ENCODE measurements around the gene SRGAP3. TPM values are rescaled to one million over a fixed set of nuclear protein-coding genes. Genes with fewer than 3 reads are reported as not detected.
"Not testable (repeated sequence)": the region's sequence is repeated elsewhere in the genome, so short reads cannot be mapped to it uniquely, and the experiment has no call there.

SRGAP3 gene
- total RNA-seq, 6 experiments from 2014 or later, result 1.8 to 5.2 (median 3.1) TPM

DNA sequence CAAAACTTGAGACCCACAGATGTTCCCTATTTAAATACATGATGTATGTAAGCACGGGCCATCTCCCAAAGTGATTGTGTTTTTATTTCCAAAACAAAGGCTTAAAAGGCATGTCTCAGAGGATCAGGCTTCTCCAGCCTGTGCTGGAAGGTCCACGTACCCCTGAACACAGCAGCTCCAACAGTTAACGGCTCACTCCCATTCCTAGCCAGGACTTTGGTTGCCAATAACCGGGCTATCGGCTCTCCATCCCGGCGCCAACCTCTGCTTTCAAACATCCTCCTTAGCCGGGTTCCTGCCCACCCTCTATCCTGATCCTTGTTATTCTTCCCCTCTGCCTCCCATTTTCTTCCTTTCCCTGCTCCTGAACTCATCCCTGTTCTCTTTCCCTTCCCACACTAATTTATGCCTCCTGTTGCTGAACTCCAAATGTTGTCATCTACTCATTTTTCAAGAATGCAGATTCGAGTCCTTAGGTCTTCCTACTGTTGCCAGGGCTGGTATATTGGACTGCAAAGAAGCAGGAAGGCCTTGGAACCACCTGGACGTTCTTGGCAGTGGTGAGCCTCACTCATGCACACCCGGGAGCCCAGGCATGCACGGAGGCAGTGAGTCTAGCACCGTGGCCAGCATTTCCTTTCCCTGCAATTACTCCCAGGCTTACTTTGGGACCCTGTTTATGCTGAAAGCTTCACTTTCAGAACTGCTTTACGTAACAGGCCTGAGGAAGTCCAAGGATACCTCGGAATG, 157.8 kb downstream of the SRGAP3 start:
- Histone ChIP-seq H3K4me1 (peaks cover 0 to 11% (median 0%) of the 10 kb centered on the region in 4 donors), H3K4me3 (no peak overlapping the region), H3K36me3 (no peaks in the 10 kb centered on the region), H3K27me3 (no peaks in the 10 kb centered on the region), H3K9me3 (no peaks in the 10 kb centered on the region), H3K27ac (no peak overlapping the region)
- DNase-seq, result no peak
- 78% methylated on average over 14 of the region's 15 CpGs for WGBS (ENCODE audit: insufficient coverage, low coverage, low lambda C conversion rate, missing lambda C conversion rate)
- ATAC-seq, result no peak
- TF ChIP-seq POLR2A (IDR thresholded peaks at IDR 0.05), result no peak
- TF ChIP-seq, protein P1, sequence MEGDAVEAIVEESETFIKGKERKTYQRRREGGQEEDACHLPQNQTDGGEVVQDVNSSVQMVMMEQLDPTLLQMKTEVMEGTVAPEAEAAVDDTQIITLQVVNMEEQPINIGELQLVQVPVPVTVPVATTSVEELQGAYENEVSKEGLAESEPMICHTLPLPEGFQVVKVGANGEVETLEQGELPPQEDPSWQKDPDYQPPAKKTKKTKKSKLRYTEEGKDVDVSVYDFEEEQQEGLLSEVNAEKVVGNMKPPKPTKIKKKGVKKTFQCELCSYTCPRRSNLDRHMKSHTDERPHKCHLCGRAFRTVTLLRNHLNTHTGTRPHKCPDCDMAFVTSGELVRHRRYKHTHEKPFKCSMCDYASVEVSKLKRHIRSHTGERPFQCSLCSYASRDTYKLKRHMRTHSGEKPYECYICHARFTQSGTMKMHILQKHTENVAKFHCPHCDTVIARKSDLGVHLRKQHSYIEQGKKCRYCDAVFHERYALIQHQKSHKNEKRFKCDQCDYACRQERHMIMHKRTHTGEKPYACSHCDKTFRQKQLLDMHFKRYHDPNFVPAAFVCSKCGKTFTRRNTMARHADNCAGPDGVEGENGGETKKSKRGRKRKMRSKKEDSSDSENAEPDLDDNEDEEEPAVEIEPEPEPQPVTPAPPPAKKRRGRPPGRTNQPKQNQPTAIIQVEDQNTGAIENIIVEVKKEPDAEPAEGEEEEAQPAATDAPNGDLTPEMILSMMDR (IDR thresholded peaks at IDR 0.05), result no peak
- intact Hi-C loops (cut with DNase I), result no loop called here

GRCh38 chr3:9088441-9089353, 160.7 kb downstream of the SRGAP3 start:
- 65% methylated on average over 10 of the region's 12 CpGs for WGBS (ENCODE audit: insufficient coverage, low coverage, low lambda C conversion rate, missing lambda C conversion rate)
- DNase-seq (no peak), ATAC-seq (peak in 2 of 4 donors; percentile 17 to 81)
- Histone ChIP-seq H3K4me1 (peaks cover 0 to 11% (median 0%) of the 10 kb centered on the region in 4 donors), H3K4me3 (no peak overlapping the region), H3K36me3 (no peaks in the 10 kb centered on the region), H3K9me3 (no peaks in the 10 kb centered on the region), H3K27me3 (no peaks in the 10 kb centered on the region), H3K27ac (no peak overlapping the region)
- intact Hi-C loops (cut with DNase I), result no loop called here
- TF ChIP-seq POLR2A (IDR thresholded peaks at IDR 0.05), result no peak
- TF ChIP-seq, protein P1 (IDR thresholded peaks at IDR 0.05), result no peak

DNA sequence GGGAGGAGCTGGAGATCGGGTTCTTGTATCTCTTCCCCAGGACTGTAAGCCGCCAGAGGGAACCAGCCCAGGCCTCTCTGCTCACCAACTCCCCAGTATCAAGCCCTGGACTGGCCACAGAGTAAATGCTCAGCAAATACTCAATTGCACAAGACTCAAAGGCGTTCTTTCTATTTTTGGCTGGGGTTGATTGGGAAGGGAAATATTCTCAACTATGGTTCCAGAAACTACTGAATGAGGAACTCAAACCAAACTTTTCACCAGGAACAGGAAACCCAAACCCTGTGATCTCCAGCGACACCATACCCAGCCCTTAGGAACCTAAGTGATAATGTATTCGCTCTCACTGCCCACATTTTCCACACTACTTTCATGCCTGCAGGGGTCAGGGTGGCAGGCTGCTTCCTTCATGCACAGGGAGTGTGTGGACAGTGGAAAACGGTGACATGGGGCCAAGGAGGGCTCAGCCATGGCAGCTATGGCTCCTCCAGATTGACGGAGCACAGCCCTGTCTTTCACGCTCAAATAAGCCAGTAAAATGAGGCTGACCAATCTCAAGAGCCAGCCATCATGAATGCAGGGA, 161.5 kb downstream of the SRGAP3 start:
- 63% methylated on average over 2 of the region's 8 CpGs for WGBS (ENCODE audit: insufficient coverage, low coverage, low lambda C conversion rate, missing lambda C conversion rate)
- DNase-seq, result no peak
- H3K36me3 ChIP-seq, result no peaks in the 10 kb centered on the region
- H3K4me3 ChIP-seq, result no peak overlapping the region
- ATAC-seq, result peak; percentile 55 to 91 (median 74)
- no peaks in the 10 kb centered on the region for H3K27me3 ChIP-seq
- no peak overlapping the region for H3K27ac ChIP-seq
- no peaks in the 10 kb centered on the region for H3K9me3 ChIP-seq
- no peak for TF ChIP-seq POLR2A (IDR thresholded peaks at IDR 0.05)
- TF ChIP-seq, protein P1 (IDR thresholded peaks at IDR 0.05), result no peak
- intact Hi-C loops (cut with DNase I), result no loop called here
- peaks cover 0 to 11% (median 0%) of the 10 kb centered on the region in 4 donors for H3K4me1 ChIP-seq

GRCh38 chr3:9085428-9085827, 164.0 kb downstream of the SRGAP3 start:
- H3K27ac ChIP-seq; ATAC-seq; H3K4me3 ChIP-seq; H3K9me3 ChIP-seq; intact Hi-C loops (cut with DNase I); H3K36me3 ChIP-seq; DNase-seq; H3K27me3 ChIP-seq: not testable (repeated sequence)
- peaks cover 0 to 11% (median 0%) of the 10 kb centered on the region in 4 donors for H3K4me1 ChIP-seq
- 53% methylated on average over 2 of the region's 2 CpGs for WGBS (ENCODE audit: insufficient coverage, low coverage, low lambda C conversion rate, missing lambda C conversion rate)
